ENCODE results near the gene PPP1R26.

PPP1R26 gene

DNA sequence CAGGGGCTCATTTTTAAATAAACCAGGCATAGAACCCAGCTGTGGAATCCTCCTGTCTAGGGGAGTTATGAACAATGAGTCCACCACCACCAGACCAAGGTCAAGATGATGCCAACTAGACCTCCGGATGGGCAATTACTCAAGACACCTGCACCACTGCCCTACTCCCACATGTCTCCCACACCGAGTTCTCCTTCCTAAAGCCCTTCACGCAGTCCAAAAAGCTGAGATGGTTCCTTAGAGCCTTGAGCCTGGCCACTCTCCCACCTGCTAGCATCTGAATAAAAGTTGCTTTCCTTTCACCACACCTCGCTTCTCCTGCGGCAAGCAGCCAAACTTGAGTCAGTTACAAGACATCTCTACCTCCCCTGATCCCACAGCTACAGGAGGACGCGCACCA is 15.4 kb upstream of the PPP1R26 start:
- no peak for DNase-seq

DNA sequence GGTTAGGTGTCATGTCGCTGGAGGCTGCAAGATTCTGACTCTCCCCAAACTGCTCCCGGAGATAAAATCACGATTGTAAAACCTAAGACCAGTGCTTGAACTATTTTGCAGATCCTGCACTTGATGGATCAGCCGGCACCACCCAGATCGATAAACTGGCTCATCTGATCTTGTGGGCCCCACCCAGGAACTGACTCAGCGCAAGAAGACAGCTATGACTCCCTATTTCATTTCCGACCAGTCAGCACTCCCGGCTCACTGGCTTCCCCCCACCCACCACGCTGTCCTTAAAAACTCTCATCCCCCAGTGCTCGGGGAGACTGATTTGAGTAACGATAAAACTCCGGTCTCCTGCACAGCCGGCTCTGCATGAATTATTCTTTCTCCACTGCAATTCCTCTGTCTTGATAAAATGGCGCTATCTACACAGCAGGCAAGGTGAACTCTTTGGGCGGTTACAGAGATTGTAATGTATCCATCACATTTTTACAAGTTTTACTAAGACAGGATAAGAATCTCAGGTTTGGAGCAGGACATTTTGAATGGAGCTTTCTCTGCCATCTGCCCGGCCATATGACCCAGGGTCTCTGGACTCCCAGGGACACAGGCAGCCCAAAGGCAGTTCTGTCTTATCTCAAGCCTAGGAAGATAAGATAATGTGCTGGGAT is 10.6 kb upstream of the PPP1R26 start:
- DNase-seq: no peak

DNA sequence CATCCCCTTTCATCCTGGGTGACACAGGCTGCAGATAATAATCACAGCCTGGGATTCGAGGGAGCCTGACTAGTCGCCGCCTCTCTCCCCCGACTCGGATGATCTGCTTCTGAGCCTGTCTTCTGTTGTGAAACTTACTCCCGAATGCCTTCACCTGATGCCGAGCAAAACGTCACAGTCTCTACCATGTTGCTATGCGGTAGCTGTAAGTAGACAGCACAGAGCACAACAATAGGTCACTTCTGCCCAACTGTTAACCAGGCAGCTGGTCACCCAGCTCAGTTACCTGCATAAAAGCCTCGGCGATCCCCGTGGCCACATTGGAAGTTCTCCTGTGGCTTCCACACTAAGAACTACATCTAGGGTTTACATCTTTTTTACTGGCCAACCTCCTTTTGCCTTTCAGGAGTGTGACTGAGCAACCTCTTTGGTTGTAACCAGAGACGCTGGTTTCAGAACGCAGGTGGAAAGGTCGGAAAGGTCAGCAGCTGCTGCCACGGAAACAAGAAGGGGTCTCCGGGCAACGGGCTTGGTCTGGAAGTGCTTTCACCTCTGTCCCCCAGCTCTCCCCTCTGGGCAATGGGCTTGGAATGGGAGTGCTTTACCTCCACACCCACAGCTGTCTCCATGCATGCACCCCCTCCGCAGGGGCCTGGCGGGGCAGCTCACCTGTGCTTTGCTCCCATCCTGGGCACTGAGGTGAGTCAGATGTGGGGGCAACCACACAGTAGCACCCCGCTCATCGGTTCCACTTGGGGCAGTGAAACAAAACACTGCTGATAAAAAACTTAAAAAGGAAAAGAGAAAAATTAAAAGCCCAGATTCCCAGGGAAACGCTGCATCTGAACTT is 7.6 kb upstream of the PPP1R26 start:
- DNase-seq: no peak

DNA sequence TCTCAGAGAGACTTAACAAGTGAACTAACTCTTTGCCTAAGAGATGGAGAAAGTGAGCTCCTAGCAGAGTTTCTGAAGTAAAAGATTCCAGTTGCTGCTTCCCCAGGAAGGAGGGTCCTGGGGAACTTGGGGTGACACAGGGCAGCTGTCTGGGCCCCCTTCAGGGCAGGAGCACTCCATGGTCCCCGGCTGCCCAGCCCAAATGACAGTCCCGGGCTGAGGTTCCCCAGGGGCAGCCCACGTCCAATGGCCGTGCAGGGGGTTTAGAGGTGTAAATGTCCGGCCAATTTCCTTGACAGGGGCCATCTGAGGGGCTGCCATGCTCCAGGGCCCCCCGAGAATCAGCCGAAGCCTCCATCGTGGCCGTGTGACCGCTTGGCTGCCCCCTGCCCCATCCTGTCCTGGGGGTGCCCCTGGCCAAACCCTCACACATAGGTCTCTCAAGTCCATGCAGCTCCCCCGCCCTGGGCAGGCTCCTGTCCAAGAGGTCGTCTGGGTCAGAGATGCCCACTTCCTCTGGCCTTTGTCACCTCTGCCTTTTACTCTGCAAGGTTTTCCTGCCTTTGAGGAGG is 5.5 kb upstream of the PPP1R26 start:
- no peak for DNase-seq

DNA sequence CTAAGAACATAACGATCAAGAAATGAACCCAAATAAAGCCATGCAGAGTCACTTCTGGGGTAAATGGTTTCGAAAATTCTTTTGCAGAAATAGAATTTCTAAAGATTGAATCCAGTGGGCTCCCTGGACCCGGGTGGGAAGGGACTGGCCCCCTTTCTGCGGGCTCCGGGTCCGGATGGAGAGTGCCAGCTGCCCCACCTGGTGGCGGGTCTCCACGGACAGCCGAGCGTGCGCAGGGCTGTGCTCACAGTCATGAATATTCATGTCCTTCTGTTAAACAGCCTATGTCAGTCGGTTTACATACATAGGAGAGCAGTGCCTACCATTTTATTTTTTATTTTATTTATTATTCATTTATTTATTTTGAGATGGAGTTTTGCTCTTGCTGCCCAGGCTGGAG is 4.7 kb upstream of the PPP1R26 start:
- peak in 16 of 51 donors; percentile 5 to 50 (median 26) for DNase-seq

DNA sequence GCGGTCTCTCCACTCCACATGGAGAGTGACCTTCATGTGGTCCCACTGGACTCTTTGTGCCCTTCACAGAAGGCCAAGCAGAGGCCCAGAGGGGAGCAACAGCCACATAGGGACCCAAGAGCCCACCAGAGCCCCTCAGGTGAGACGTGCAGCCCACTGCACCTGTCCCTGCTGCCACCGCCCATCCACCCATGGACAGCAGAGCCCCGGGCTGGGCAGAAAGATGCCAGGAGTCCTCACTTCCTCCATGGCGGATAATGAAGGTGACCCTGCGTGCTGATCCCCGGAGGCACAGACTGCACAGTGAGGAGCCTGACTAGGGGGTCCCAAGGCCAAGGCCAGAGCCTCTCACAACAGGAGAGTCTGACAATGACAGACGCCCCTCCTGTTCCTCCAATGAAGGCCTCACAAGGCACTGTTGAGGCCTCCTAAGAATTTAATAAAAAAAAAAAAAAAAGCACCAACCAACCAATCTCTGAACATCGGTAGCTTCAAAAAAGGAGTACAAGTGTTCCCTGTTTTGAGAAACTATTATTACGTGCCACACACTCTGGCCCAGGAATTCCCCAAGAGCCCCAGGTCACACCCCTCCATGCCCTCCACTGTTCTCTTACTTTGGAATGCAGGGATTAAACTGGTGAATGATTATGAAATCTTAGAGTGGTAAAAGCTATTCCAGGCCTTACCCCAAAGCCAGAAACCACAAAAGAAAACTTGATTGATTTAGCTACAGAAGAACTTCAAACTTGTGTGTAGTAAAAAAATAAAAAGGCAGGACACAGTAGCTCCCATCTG is 2.8 kb upstream of the PPP1R26 start:
- no peak for DNase-seq

DNA sequence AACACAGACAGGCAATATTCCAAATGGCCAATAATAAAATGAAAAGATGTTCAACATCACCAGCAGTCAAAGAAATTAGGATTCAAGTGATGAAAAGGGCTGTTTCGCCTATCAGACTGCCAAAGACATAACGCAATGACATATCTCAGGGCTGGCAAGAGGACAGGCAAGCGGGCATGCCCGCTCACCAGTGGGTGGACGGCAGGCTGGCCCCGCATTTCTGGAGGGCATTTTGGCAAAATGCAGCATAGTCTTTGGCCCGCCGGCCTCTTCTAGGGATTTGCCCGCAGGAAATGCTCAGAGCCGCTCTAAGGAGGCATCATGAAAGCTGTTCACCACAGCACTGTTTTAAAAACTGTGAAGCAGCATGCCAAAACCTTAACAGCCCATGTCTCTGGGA is 1.4 kb upstream of the PPP1R26 start:
- DNase-seq: peak in 2 of 51 donors; percentile 4

DNA sequence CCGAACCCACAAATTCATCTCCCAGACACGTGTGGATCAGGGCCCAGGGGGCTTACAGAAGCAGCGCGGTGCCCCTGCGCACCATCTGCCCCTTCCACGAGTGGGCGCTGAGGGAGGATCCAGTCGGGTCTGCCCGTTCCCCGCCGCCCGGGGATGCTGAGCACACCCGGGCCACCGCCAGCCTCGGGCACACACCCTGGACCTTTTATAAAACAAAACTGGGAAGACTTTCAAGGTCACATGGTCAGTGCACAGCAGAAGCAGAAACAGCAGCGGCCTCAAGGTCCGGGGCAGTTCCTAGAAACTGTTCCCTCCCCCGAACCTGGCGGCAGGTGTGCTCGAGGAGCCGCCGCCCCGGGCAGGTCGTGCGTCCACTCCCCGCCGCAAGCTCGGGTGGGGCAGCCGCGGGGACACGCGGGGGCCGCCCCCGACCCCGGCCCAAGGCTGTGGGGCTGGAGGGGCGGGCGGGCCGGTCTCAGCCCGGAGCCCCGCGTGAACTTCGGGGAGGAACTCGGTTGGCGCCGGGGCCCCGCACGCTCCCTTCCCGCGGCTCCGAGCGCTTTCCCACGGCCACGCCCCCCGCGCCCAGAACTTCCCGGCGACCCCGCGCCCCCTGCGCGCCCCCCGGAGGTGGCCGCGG is 633 bp upstream of the PPP1R26 start:
- DNase-seq: peak in 27 of 51 donors; percentile 4 to 56 (median 34)

DNA sequence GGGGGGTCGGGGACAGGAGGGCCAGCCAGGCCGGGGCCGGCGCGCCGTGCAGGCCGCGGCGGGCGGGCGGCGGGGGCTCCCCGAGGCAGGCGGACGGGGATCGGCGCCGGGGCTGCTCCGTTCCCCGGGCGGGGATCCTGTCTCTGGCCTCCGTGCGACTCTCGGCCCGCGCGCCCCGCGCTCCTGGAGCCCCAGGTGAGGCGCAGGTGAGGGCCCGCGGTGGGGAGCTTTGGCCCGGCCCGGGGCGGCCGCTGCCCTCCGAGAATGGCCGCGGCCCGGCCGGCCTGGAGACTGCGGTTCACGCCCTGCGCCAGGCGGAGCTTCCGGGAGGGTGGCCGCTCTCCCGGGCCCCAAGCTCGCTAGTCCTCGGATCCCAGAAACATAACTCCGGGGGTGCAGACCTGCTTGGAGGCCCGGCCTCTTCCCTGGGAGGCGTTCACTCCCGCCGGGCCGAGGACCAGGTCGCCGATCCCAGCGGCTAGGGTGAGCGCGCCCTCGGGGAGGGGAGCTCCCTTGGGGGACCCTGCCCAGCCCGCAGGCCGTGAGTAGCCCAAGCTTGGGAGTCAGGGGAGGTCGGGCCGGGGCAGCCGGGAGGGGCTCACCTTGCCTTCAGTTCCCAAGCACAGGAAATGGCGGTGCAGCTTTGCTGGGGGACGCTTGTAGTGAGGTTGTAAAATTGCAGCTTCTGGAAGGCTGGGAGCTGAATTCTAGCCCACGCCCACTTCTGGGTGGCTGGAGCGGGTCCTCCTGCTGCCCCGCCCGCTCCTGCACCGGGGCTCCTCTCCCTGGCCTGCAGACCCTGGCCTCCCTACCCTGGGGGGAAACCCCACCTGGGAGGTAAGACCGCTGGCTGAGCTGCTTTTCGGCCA is 723 bp downstream of the PPP1R26 start:
- DNase-seq: peak in 10 of 51 donors; percentile 8 to 33 (median 22)

DNA sequence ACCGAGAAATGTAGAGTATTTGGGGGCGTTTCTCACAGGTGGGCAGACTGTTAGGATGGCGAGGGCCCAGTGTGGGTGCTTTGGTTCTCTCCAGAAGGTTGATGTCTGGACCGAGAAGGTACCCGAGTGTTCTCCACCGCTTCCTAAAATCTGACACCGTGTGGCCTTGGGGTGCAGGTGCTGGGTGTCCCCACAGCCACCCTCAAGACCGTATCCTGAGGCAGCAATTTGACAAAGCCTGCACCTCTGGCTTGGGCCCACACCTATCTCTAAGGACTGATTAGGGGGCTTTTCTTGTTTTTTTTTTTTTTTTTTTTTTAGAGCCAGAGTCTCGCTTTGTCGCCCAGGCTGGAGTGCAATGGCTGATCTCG is 1.3 kb downstream of the PPP1R26 start:
- DNase-seq: no peak

DNA sequence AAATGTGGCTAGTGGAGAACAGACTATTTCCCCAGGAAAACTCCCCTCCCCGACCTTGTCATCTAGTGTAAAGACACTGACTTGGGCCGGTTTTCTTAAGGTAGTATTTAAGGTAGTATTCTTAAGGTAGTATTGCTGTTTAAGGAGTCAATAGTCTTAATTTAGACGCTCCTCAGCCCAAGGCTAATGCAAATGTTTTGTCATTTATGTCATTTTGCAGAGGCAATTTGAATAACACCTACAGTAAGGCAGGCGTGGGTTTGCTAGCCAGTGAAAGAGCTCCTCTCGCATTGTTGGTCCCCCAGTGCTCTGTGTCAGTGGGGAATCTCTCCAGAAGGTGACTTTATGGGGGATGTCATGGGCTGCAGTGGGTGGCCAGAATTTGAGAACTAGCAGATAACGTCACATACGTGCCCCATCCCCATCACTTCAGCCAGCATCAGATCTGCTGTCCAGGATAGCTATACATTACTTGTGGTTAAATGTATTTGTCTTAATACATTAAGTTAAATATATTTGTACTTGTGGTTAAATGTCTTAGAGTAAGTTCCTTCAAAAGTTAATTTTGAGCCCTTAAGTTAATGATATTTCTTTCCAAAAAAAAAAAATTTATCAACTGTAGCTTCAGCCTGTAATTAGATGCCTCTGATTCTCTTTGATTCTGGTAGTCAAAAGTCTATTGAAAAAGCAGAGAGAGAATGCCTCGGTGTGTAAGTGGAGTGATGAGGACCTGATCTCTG is 2.6 kb downstream of the PPP1R26 start:
- DNase-seq: no peak

DNA sequence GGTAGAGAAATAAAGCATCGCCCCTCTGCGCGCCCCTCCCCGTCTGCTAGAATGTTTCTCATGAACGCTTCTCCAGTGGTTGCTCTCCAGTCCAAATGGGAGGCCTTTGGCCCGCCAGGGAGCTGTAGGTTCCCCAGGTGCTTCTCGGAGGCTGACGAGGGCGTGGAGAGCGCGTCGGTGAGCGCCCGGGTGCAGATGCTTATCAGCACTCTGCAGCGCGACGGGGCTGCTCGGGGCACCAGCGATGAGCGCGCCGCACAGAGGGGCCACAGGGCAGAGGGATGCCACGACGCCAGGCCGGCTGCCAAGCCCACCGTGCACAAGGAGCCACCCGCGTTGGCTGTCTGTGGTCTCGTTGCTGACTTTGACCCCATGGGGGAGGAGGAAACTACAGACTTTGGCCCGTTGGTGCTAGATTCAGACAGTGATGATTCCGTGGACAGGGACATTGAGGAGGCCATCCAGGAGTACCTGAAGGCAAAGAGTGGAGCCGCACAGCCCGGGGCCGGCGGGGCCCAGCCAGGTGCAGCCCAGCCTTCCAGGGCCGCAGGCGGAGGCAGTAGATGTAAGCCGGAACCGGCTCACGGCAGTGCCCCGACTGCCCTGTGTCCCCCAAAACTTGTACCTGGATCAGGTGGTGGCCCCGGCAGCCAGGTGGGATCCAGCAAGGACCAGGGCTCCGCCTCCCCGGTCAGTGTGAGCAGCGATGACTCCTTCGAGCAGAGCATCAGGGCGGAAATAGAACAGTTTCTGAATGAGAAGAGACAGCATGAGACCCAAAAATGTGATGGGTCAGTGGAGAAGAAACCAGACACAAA is 5.1 kb downstream of the PPP1R26 start:
- DNase-seq: no peak

DNA sequence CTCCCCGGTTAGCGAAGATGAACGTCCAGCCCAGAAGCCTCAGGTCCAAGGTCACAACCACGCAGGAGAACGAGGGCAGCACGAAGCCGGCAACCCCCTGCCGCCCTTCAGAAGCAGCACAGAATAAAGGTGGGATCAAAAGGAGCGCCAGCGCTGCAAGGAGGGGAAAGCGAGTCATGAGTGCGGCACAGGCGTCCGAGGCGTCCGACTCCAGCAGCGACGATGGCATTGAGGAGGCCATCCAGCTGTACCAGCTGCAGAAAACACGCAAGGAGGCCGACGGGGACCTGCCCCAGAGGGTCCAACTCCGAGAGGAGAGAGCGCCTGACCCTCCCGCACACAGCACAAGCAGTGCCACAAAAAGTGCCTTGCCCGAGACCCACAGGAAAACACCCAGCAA is 5.8 kb downstream of the PPP1R26 start:
- no peak for DNase-seq

DNA sequence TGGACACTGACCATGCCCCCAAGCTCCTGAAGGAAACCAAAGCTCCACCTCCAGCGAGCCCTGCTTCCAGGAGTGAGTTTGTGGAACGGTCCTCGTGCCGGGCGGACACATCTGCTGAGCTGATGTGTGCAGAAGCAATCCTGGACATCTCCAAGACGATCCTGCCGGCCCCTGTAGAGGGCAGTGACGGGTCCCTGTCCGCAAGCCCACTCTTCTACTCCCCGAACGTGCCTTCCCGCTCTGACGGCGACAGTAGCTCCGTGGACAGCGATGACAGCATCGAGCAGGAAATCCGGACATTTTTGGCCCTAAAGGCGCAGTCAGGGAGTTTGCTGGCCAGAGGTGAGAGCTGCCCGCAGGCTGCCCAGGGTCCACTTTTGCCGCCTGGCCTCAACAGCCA is 6.2 kb downstream of the PPP1R26 start:
- no peak for DNase-seq

DNA sequence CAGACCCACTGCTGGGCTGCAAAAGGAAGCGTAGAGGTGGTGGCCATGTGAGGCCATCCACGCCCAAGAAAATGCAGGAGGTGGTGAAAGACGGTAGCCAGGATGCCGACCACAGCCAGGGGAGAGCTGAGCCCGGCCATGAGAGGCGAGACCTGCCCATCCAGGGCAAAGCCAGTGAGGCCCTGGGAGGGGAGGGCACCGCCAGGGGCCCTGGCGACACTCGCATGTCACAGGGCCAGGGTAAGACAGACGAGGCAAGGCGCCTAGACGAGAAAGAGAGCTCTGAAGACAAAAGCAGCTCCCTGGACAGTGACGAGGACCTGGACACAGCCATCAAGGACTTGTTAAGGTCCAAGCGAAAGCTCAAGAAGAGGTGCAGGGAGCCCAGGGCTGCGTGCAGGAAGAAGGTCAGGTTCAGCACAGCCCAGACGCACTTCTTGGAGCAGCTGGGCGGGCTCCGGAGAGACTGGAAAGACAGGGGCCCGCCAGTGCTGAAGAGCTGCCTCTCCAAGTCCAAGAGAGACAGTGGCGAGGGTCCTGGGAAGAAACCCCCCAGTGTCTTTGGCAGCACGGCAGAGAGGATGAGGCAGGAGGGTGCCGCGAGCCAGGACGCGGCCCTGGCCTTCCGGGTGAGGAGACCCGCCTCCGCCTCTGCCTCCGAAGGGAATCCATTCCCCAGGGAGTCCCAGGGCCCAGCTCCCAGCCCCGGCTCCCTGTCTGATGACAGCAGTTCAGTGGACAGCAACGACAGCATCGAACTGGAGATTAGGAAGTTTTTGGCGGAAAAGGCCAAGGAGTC is 6.9 kb downstream of the PPP1R26 start:
- DNase-seq: no peak

DNA sequence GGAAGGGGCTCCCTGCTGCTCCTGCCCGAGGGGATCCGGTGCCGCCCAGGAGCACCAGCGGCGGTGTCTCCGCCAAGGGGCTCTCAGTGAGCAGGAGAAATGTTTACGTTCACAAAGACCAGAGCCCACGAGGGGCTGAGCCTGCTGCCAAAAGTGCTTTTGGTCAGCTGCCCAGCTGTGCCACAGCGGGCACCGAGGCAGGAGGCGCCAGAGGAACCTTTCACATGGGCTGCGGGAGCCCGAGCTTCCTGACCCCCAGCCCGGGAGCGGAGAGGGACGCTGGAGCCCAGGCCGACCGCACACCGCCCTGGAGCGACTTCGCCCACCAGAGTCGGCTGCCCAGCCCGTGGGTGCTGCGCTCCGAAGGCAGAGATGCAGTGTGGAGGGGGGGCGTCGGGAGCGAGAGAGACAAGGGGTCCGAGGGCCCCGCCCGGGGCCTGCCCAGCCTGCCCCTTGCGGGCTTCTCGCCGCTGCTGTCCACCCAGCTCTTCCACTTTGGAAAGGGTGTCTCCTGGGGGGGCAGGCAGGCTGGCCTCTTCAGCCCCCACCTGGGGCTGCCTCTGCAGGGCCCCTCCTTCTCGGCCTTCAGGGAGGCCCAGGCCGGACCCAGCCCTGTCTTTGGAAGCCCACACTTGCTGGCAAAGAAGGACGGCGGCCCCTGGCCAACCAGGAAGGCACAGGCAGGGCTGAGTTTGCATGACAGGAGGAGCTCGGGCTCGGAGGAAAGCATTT is 7.9 kb downstream of the PPP1R26 start:
- DNase-seq: no peak

DNA sequence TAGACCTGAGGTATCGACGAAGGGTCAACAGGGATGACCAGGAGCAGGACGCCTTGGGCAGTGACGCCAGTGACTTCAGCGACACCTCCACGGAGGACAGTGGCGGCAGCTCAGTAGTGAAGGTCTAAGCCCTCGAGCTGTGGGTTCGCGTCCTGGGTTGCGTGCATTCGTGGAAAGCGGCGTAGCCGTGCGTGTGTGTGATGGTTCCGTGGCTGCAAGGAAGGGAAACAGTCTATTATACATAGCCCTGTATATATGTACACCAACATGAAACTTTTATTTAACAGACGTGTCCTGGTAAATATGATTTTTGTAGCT is 8.4 kb downstream of the PPP1R26 start:
- no peak for DNase-seq

Measured in hypothalamus (tissue), 51 donors.